T-helper 17 cell (primary cell): ENCODE measurements around the gene ATP11A. TPM values are rescaled to one million over a fixed set of nuclear protein-coding genes. Genes with fewer than 3 reads are reported as not detected.
A peak's percentile ranks its signal among the peaks of the same experiment; 100 is the strongest.
"Not testable (repeated sequence)": the region's sequence is repeated elsewhere in the genome, so short reads cannot be mapped to it uniquely, and the experiment has no call there.

Experiments
- ATAC-seq: fragments of 150-1000 bp; cut with Tn5 transposase; 2 replicates; pipeline ENCODE4 v1.10.0; 2021; ENCODE audit warnings: mild to moderate bottlenecking, moderate library complexity
- DNase-seq, 3 donors: peaks; one replicate each; pipeline versions ENCODE4 v3.0.0 to v3.0.0-alpha.2; 2020 to 2021
- H3K9me3 ChIP-seq: one replicate; pipeline ENCODE4 v1.7.0; 2013; ENCODE audit warnings: low read length, mild to moderate bottlenecking; ENCODE audit not compliant: control insufficient read depth, poor library complexity, severe bottlenecking
- H3K27ac Mint-ChIP-seq: one replicate; pipeline ENCODE4 v1.8.0; 2022; ENCODE audit warnings: mild to moderate bottlenecking, moderate library complexity, mixed read lengths
- H3K27me3 Mint-ChIP-seq: one replicate; pipeline ENCODE4 v1.8.0; 2022; ENCODE audit warnings: mixed read lengths
- H3K36me3 Mint-ChIP-seq: one replicate; pipeline ENCODE4 v1.8.0; 2022; ENCODE audit warnings: low read depth, mixed read lengths
- H3K4me1 Mint-ChIP-seq: one replicate; pipeline ENCODE4 v1.8.0; 2022; ENCODE audit warnings: mild to moderate bottlenecking, mixed read lengths
- H3K4me3 Mint-ChIP-seq: one replicate; pipeline ENCODE4 v1.8.0; 2022; ENCODE audit warnings: mild to moderate bottlenecking, moderate library complexity, mixed read lengths
- total RNA-seq, 4 donors: library from RNA in 2 of 4; stranded (reverse) in 2 of 4; gene quantifications; one replicate each; pipeline ENCODE4 v1.2.3 and lab custom pipeline; 2022 to 2026

Gene ATP11A
- total RNA-seq, 2 donors from 2014 or later: 56.8 to 79.5 TPM

- ATAC-seq (no peak), DNase-seq (no peak)
- Mint-ChIP-seq H3K36me3 (peaks cover 17% of the 10 kb centered on the region), H3K4me3 (no peak overlapping the region), H3K4me1 (no peaks in the 10 kb centered on the region), H3K27ac (no peak overlapping the region), H3K27me3 (no peaks in the 10 kb centered on the region)
- H3K9me3 ChIP-seq: no peaks in the 10 kb centered on the region
These were observed 143.9 kb downstream of the ATP11A start for GRCh38 chr13:112833551-112834257.

DNA sequence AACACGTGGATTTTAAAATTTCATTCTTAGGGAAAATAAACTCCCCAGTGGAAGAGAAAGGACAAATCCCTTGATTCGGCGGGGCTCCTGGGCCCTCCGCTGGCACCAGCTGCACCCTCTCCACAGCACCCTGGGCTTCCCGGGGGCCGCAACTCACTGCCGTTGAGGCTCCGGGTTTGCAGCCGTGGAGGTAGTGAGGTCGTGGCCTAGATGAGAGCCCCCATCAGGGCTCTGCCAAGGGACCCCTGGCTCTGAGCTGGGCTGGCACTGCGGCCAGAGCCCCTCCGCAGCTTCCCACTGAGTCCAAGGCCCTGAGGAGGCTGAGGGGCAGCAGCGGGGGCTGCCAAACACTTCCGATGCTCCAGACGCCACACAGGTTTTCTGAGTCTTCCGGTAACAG is 145.5 kb downstream of the ATP11A start:
- H3K27me3 Mint-ChIP-seq: no peaks in the 10 kb centered on the region
- H3K9me3 ChIP-seq: no peaks in the 10 kb centered on the region
- no peak for DNase-seq
- H3K27ac Mint-ChIP-seq: no peak overlapping the region
- no peak for ATAC-seq
- H3K4me3 Mint-ChIP-seq: no peak overlapping the region
- peaks cover 17% of the 10 kb centered on the region for H3K36me3 Mint-ChIP-seq
- no peaks in the 10 kb centered on the region for H3K4me1 Mint-ChIP-seq

DNA sequence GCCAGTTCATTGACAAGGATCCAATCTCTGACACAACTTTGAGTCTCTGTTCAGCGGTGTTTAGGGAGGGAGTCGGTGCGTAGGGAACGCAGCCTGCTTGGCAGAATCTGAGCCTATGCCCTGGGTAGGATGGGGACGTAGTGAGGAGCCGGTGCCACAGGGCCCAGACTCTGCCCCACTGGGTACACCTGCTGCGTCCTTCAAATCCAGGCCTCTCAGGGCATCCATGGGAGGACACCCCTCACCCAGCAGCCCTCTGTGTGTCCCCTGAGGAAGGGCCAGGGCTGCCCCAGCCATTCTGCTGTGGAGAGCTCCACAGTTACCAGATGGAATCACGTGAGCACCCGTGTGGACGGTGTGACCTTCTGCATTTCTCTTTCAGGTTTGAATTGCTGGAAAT is 146.0 kb downstream of the ATP11A start:
- ATAC-seq: no peak
- no peak overlapping the region for H3K27ac Mint-ChIP-seq
- no peaks in the 10 kb centered on the region for H3K4me1 Mint-ChIP-seq
- H3K36me3 Mint-ChIP-seq: peaks cover 17% of the 10 kb centered on the region
- no peak for DNase-seq
- H3K4me3 Mint-ChIP-seq: no peak overlapping the region
- H3K9me3 ChIP-seq: no peaks in the 10 kb centered on the region
- H3K27me3 Mint-ChIP-seq: no peaks in the 10 kb centered on the region

- no peaks in the 10 kb centered on the region for H3K9me3 ChIP-seq
- H3K4me1 Mint-ChIP-seq: no peaks in the 10 kb centered on the region
- no peak overlapping the region for H3K27ac Mint-ChIP-seq
- no peak overlapping the region for H3K4me3 Mint-ChIP-seq
- no peak for ATAC-seq
- H3K36me3 Mint-ChIP-seq: peaks cover 13% of the 10 kb centered on the region
- H3K27me3 Mint-ChIP-seq: no peaks in the 10 kb centered on the region
- no peak for DNase-seq
These were observed 147.1 kb downstream of the ATP11A start for GRCh38 chr13:112836940-112837339.

DNA sequence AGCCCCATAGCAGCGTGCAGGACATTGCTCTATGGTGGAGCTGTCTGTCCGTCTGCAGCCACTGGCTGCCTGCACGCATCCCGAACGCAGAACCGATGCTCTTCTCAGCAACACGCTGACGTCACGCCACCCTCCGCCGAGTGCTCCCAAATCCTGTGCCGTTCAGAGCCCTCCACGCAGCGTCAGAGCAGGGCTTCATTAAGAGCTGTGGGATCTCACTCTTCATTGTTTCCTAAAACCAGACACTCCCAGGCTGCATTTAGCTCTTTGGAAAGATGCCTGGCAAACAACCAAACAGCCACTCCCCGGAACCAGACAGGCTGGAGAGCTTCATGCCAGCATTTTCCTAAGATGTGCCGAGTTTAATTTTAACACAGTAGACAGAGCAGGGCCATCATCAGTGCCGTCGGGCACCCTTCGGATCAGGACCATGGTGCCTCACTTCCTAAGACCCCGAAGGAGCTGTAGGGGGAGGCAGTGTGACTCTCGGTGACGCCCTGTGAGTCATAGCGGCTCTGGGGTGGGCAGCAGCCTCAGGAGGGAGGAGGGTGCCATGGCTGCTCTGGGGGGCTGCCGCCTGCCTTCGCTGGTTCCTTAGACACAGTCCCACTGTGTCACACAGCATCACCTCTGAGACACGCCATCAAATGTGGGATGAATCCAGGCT is 147.7 kb downstream of the ATP11A start:
- Mint-ChIP-seq H3K27ac (no peak overlapping the region), H3K4me1 (no peaks in the 10 kb centered on the region), H3K4me3 (no peak overlapping the region), H3K36me3 (peaks cover 10% of the 10 kb centered on the region), H3K27me3 (no peaks in the 10 kb centered on the region)
- ATAC-seq (no peak), DNase-seq (no peak)
- H3K9me3 ChIP-seq: no peaks in the 10 kb centered on the region

GRCh38 chr13:112838038-112838841 is 148.4 kb downstream of the ATP11A start:
- H3K4me3 Mint-ChIP-seq: no peak overlapping the region

GRCh38 chr13:112838842-112839117 is 148.9 kb downstream of the ATP11A start:
- ATAC-seq: no peak
- Mint-ChIP-seq H3K27ac (no peak overlapping the region), H3K36me3 (peaks cover 8% of the 10 kb centered on the region), H3K4me3 (no peak overlapping the region), H3K4me1 (no peaks in the 10 kb centered on the region), H3K27me3 (no peaks in the 10 kb centered on the region)
- H3K9me3 ChIP-seq: no peaks in the 10 kb centered on the region
- no peak for DNase-seq

More at GRCh38 chr13:112838038-112838841, 148.4 kb downstream of the ATP11A start:
- Mint-ChIP-seq H3K4me1 (no peaks in the 10 kb centered on the region), H3K27me3 (no peaks in the 10 kb centered on the region), H3K27ac (no peak overlapping the region), H3K36me3 (peaks cover 7% of the 10 kb centered on the region)
- no peak for ATAC-seq
- DNase-seq: no peak
- H3K9me3 ChIP-seq: no peaks in the 10 kb centered on the region

GRCh38 chr13:112839356-112840105 is 149.7 kb downstream of the ATP11A start:
- Mint-ChIP-seq H3K4me3 (no peak overlapping the region), H3K36me3 (peaks cover 8% of the 10 kb centered on the region), H3K27ac (no peak overlapping the region), H3K27me3 (no peaks in the 10 kb centered on the region), H3K4me1 (no peaks in the 10 kb centered on the region)
- H3K9me3 ChIP-seq: no peaks in the 10 kb centered on the region
- ATAC-seq (no peak), DNase-seq (no peak)

DNA sequence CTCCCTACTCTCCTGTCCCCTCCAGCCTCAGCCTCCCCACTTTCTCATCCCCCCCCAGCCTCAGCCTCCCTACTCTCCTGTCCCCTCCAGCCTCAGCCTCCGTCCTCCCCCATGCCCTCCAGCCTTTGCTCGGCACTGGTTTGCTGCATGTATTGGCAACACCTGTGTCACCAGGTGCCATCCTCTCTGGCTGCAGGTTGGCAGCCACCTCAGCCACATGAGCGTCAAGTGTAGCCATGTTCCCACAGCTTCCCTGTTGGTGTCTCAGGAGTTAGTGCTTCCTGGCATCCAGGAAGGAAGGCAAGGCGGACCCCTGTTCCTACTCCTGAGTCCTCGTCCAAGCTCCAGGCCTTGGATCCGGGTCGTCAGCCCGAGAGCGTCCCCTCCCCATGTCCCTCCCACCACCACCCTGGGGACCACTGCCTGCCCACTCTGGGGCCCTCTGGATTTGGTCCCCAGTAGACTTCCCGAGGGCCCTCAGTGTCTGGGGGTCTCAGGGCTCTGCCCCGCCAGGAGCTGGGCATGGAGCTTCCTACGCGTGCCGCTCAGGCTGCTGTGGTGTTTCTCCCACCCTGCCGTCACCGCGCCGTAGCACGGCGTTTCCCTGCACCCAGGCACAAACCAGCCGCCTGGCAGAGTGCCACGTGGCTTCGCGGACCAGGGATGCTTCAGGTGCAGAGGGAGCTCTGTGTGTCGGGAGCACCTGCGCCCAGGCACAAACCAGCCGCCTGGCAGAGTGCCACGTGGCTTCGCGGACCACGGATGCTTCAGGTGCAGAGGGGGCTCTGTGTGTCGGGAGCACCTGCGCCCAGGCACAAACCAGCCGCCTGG is 150.8 kb downstream of the ATP11A start:
- no peak for DNase-seq
- no peaks in the 10 kb centered on the region for H3K4me1 Mint-ChIP-seq
- peaks cover 8% of the 10 kb centered on the region for H3K36me3 Mint-ChIP-seq
- no peak overlapping the region for H3K4me3 Mint-ChIP-seq
- H3K27ac Mint-ChIP-seq: no peak overlapping the region
- ATAC-seq: no peak
- no peaks in the 10 kb centered on the region for H3K9me3 ChIP-seq
- no peaks in the 10 kb centered on the region for H3K27me3 Mint-ChIP-seq

GRCh38 chr13:112841303-112842015 is 151.6 kb downstream of the ATP11A start:
- not testable (repeated sequence) for H3K4me3 Mint-ChIP-seq, H3K4me1 Mint-ChIP-seq, ATAC-seq, DNase-seq, H3K27me3 Mint-ChIP-seq, H3K9me3 ChIP-seq
- Mint-ChIP-seq H3K27ac (peak overlapping the region; percentile 89), H3K36me3 (peaks cover 11% of the 10 kb centered on the region)

DNA sequence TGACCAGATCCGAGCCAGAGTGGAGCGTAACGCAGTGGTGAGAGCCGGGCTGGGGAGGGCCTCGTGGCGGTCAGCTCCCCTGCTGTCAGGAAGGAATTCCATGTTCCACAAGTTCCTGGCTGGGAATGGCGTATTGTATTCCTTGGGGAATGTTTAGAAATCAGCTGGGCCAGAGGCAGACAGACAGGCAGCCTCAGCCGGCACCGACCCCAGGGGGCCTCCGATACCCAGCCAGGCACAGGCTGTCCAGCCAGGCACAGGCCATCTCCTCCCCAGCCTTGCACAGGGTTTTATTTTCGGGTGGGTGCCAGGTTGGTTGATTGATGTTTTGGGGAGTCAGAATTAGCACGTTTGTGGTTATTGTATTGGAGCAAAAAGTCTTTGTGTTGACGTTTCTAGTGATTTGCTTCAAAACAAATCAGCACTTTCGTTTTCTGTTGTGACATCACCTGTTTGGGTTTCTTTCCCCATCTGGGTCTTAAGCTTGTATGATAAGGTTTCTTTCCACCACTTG is 152.6 kb downstream of the ATP11A start:
- H3K9me3 ChIP-seq: no peaks in the 10 kb centered on the region
- H3K36me3 Mint-ChIP-seq: peaks cover 8% of the 10 kb centered on the region
- peak overlapping the region; percentile 89 for H3K27ac Mint-ChIP-seq
- H3K4me3 Mint-ChIP-seq: no peak overlapping the region
- H3K4me1 Mint-ChIP-seq: peaks cover 2% of the 10 kb centered on the region
- DNase-seq: no peak
- ATAC-seq: no peak
- no peaks in the 10 kb centered on the region for H3K27me3 Mint-ChIP-seq

DNA sequence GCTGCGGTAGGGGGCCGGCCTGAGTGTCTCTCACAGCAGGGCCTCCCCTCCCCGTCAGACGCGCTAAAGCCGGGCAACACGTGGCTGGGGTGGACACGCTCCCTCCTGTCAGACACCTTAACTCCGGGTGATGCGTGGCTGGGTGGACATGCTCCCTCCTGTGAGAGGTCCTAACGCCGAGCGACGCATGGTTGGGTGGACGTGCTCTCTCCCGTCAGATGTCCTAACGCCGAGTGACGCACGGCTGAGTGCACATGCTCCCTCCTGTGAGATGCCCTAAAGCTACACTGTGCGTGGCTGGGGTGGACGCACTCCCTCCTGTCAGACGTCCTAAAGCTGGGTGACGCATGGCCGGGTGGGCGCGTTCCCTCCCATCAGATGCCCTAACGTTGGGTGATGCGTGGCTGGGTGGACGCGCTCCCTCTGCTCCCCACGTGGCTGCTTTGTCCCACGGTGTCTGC is 153.1 kb downstream of the ATP11A start:
- H3K9me3 ChIP-seq: no peaks in the 10 kb centered on the region
- Mint-ChIP-seq H3K27ac (peak overlapping the region; percentile 51), H3K36me3 (peaks cover 8% of the 10 kb centered on the region), H3K4me1 (peaks cover 2% of the 10 kb centered on the region), H3K4me3 (no peak overlapping the region), H3K27me3 (no peaks in the 10 kb centered on the region)
- ATAC-seq: no peak
- DNase-seq: no peak
